ENCODE data around the gene CHMP4A. TPM values are rescaled to one million over a fixed set of nuclear protein-coding genes. Genes with fewer than 3 reads are reported as not detected.

The CHMP4A gene, protein sequence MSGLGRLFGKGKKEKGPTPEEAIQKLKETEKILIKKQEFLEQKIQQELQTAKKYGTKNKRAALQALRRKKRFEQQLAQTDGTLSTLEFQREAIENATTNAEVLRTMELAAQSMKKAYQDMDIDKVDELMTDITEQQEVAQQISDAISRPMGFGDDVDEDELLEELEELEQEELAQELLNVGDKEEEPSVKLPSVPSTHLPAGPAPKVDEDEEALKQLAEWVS
- 10 to 100 TPM; 20.2 to 42.3 (median 34.5) TPM for total RNA-seq
- 10 to 100 TPM; 32.1 to 72.8 TPM for polyA plus RNA-seq
- long read RNA-seq, donor 1, transcript CHMP4A-201 (6 exons, 1,393 nt) = major isoform, 35 of 37 reads
- long read RNA-seq, donor 1, partial matches to known transcripts = 0 of 37 reads
- long read RNA-seq, donor 1, other reads (novel, unspliced or antisense) = 1 of 37 reads
- long read RNA-seq, donor 2, transcript CHMP4A-201 (6 exons, 1,393 nt) = major isoform, 65 of 67 reads
- long read RNA-seq, donor 2, partial matches to known transcripts = 0 of 67 reads
- long read RNA-seq, donor 2, other reads (novel, unspliced or antisense) = 2 of 67 reads
- long read RNA-seq, donor 3, transcript CHMP4A-201 (6 exons, 1,393 nt) = major isoform, 32 of 36 reads
- long read RNA-seq, donor 3, partial matches to known transcripts = 1 of 36 reads
- long read RNA-seq, donor 3, other reads (novel, unspliced or antisense) = 2 of 36 reads

GRCh38 chr14:24212924-24213865, at the start of gene CHMP4A:
TSS of gene CHMP4A (minus strand) at chr14:24213488. CDS start at chr14:24213439, 49 bp downstream.
- H3K4me3 ChIP-seq = peak within 1 kb of the TSS; percentile 67 to 98 (median 85)
- peak; percentile 97 to 99 (median 97) for DNase-seq
- WGBS, 4 donors = 0 to 1% (median 0%) methylated on average over 43 to 53 of the region's 53 CpGs
- peak in 6 of 12 donors; percentile 9 to 48 (median 28) for TF ChIP-seq CTCF (IDR thresholded peaks at IDR 0.05)
- peak in 1 of 2 donors; percentile 90 for TF ChIP-seq POLR2A (IDR thresholded peaks at IDR 0.05)
- no peaks in the 10 kb centered on the region for H3K9me3 ChIP-seq
- H3K36me3 ChIP-seq = peaks cover 0 to 53% (median 42%) of the 10 kb centered on the region in 9 donors
- ATAC-seq = peak; percentile 91 to 95 (median 93)
- peak within 1 kb of the TSS; percentile 92 to 100 (median 96) for H3K27ac ChIP-seq
- intact Hi-C loops (cut with DNase I) = loop anchor here in 1 of 10 donors (1.0 kb wide), 1 partner anchor 29 kb away; the partner anchor contains the start of gene TINF2
- H3K4me1 ChIP-seq = peaks cover 3 to 39% (median 21%) of the 10 kb centered on the region in 12 donors
- H3K27me3 ChIP-seq = no peaks in the 10 kb centered on the region

GRCh38 chr14:24261969-24262327, 48.7 kb upstream of the CHMP4A start:
- 91 to 100% (median 92%) methylated on average over 2 to 19 of the region's 19 CpGs for whole genome bisulfite sequencing, 4 donors
- H3K4me3 ChIP-seq = no peak overlapping the region
- ATAC-seq = no peak
- H3K27ac ChIP-seq = no peak overlapping the region
- intact Hi-C loops (cut with DNase I) = no loop called here
- no peak for DNase-seq
- TF ChIP-seq POLR2A (IDR thresholded peaks at IDR 0.05) (no peak), CTCF (IDR thresholded peaks at IDR 0.05) (no peak)
- no peaks in the 10 kb centered on the region for H3K4me1 ChIP-seq
- H3K9me3 ChIP-seq = no peaks in the 10 kb centered on the region
- peaks cover 0 to 21% (median 12%) of the 10 kb centered on the region in 9 donors for H3K36me3 ChIP-seq
- no peaks in the 10 kb centered on the region for H3K27me3 ChIP-seq

DNA sequence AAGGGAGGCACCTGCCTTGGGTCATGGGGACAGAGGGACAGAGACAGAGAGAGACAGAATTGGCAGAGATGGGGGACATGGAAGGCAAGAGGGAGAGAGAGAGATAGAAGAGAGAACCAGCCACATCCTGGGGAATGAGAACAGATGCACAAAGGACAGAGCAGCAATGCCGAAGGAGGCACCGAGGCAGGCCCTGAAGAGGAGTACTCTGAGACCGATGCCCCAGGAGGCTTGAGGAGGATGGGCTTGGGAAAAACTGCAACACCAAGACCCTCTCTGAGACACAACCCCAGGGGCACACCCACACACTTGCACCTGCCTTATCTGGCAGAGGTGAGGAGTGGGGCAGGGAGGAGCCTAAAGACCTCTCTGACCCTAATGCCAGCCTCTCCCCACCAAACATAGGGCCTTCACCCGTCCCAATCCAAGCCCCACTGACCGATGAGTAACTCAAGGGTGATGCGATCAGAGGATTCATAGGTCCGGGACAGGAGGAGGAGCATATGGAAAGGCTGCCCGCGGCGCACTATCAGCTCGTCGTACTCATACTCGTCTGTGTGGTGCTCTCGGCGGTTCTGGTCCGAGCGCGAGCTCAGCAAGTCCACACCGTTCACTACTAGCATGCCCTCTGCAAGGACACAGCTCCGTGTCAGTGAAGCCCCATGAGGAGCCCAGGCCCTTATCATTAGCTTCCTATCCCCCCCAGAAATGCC, 48.1 kb upstream of the CHMP4A start:
- no peak overlapping the region for H3K27ac ChIP-seq
- H3K4me3 ChIP-seq = no peak overlapping the region
- ATAC-seq = no peak
- no peaks in the 10 kb centered on the region for H3K4me1 ChIP-seq
- H3K36me3 ChIP-seq = peaks cover 0 to 15% (median 7%) of the 10 kb centered on the region in 9 donors
- no peaks in the 10 kb centered on the region for H3K9me3 ChIP-seq
- TF ChIP-seq POLR2A (IDR thresholded peaks at IDR 0.05) (no peak), CTCF (IDR thresholded peaks at IDR 0.05) (no peak)
- no peaks in the 10 kb centered on the region for H3K27me3 ChIP-seq
- WGBS, 4 donors = 85 to 91% (median 88%) methylated on average over 20 of the region's 20 CpGs
- intact Hi-C loops (cut with DNase I) = no loop called here
- no peak for DNase-seq
